GM21529 (cell line): ENCODE results near the gene EXOC4.
A peak's percentile ranks its signal among the peaks of the same experiment; 100 is the strongest.

ENCODE experiments used
- ATAC-seq: cut with Tn5 transposase; IDR thresholded peaks from one replicate; pipeline ENCODE4 v1.9.1; 2021; ENCODE audit not compliant: unreplicated experiment

EXOC4 gene

GRCh38 chr7:133853706-133854276, 600.9 kb downstream of the EXOC4 start:
- ATAC-seq: peak; percentile 81

GRCh38 chr7:133854739-133855138, 601.9 kb downstream of the EXOC4 start:
- no peak for ATAC-seq

GRCh38 chr7:133857376-133858119, 604.7 kb downstream of the EXOC4 start:
- ATAC-seq: no peak

- no peak for ATAC-seq
Measured at GRCh38 chr7:133858311-133858710, 605.4 kb downstream of the EXOC4 start.

- ATAC-seq: no peak
Measured at GRCh38 chr7:133859231-133859630, 606.4 kb downstream of the EXOC4 start.

- no peak for ATAC-seq
Measured at GRCh38 chr7:133859871-133860450, 607.1 kb downstream of the EXOC4 start.

- ATAC-seq: no peak
Measured at GRCh38 chr7:133860628-133861335, 607.9 kb downstream of the EXOC4 start.

- ATAC-seq: no peak
Measured at GRCh38 chr7:133861876-133862275, 609.0 kb downstream of the EXOC4 start.

GRCh38 chr7:133863362-133864061, 610.6 kb downstream of the EXOC4 start:
- ATAC-seq: no peak

GRCh38 chr7:133869556-133869955, 616.7 kb downstream of the EXOC4 start:
- no peak for ATAC-seq

- no peak for ATAC-seq
Measured at GRCh38 chr7:133871757-133872156, 618.9 kb downstream of the EXOC4 start.

GRCh38 chr7:133873187-133873586, 620.3 kb downstream of the EXOC4 start:
- no peak for ATAC-seq

- ATAC-seq: no peak
Measured at GRCh38 chr7:133873631-133874030, 620.8 kb downstream of the EXOC4 start.

- ATAC-seq: no peak
Measured at GRCh38 chr7:133883591-133883990, 630.7 kb downstream of the EXOC4 start.

- no peak for ATAC-seq
Measured at GRCh38 chr7:133885213-133885612, 632.3 kb downstream of the EXOC4 start.

- ATAC-seq: no peak
Measured at GRCh38 chr7:133886086-133886485, 633.2 kb downstream of the EXOC4 start.

GRCh38 chr7:133886797-133887196, 633.9 kb downstream of the EXOC4 start:
- ATAC-seq: no peak

- no peak for ATAC-seq
Measured at GRCh38 chr7:133887459-133887858, 634.6 kb downstream of the EXOC4 start.

- no peak for ATAC-seq
Measured at GRCh38 chr7:133888061-133888930, 635.4 kb downstream of the EXOC4 start.

GRCh38 chr7:133904776-133905175, 651.9 kb downstream of the EXOC4 start:
- no peak for ATAC-seq
